GM18873 (cell line): ENCODE data around the gene KRTAP9-9.
"Not testable (repeated sequence)": the region's sequence is repeated elsewhere in the genome, so short reads cannot be mapped to it uniquely, and the experiment has no call there.

Source experiments
- ATAC-seq: cut with Tn5 transposase; IDR thresholded peaks from one replicate; pipeline ENCODE4 v1.9.1; 2021; ENCODE audit warnings: mild to moderate bottlenecking, moderate library complexity, moderate number of reproducible peaks; ENCODE audit not compliant: unreplicated experiment, low FRiP score

The KRTAP9-9 gene

DNA sequence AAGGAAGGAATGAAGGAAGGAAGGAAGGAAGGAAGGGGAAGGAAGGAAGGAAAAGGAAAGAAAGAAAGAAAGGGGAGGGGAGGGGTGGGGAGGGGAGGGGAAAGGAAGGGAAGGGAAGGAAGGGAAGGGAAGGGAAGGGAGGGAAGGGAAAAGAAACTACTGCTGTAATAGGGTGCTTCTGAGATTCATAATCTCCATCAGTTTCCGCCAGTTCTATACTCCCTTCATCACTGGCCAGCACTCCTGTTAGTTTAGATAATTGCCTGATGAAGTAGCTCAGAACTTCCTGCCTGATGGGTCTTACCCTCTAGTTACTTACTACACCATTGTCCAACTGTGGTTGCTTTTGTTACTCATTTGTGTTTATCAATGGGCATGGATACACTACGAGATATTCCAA, 8.0 kb downstream of the KRTAP9-9 start:
- no peak for ATAC-seq

DNA sequence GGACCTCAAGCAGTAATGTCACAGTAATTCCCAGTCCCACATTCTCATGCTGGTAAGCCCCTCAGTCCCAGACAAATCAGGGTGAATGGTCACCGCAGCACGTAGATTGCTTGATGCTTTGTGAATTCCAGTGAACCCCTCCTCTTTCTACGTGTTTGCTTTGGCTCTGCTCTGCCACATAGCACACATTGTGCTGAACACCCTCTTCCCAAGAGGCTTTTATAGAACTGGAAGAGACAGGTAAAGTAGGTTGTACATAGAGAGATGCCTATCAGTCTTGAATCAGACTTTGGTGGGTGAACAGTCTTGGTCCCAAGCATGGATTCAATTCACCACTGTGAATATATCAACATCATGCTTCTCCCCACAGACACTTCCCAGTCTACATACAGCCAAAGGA, 9.4 kb downstream of the KRTAP9-9 start:
- no peak for ATAC-seq

DNA sequence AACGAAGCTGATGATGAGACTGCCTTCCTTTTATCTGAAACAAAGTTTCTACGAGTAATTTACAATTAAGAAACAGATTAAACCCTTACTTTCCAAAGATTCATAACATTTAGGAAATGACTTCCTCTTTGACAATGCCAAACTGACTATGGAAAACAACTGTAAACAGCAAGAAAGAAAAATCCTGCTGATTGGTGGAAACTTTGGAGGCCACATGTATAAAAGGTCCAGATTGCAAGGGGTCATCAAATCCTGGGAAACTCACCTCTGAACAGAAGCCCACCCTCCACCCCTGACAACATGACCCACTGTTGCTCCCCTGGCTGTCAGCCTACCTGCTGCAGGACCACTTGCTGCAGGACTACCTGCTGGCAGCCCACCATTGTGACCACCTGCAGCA, 9.9 kb downstream of the KRTAP9-9 start, which contains the start of gene KRTAP9-6:
KRTAP9-6 (plus strand) TSS at position 301 of the 400 bp plus-strand sequence; CDS start at position 301, 0 bp downstream.
- no peak for ATAC-seq

DNA sequence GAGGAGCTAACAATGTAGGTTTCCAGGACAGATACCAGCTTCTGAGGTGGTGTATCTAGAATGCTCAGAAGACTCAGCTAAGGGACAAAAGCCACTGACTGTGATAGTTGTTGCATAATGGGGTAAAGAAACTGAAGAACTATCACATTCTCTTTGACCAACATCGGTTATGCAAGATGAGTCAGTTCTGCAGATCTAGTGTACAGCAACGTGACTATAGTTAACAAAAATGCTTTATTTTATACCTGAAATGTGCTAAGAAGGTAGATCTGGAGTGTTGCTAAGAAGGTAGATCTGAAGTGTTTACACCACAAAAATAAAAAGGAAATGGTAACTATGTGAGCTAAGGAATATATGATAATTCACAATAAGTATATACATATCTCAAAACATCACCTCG, 12.5 kb downstream of the KRTAP9-9 start:
- ATAC-seq, result no peak

DNA sequence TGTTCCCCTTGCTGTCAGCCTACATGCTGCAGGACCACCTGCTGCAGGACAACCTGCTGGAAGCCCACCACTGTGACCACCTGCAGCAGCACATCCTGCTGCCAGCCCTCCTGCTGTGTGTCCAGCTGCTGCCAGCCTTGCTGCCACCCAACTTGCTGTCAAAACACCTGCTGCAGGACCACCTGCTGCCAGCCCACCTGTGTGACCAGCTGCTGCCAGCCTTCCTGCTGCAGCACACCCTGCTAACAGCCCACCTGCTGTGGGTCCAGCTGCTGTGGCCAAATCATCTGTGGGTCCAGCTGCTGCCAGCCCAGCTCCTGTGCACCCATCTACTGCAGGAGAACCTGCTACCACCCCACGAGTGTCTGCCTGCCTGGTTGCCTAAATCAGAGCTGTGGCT, 16.1 kb downstream of the KRTAP9-9 start:
- not testable (repeated sequence) for ATAC-seq

DNA sequence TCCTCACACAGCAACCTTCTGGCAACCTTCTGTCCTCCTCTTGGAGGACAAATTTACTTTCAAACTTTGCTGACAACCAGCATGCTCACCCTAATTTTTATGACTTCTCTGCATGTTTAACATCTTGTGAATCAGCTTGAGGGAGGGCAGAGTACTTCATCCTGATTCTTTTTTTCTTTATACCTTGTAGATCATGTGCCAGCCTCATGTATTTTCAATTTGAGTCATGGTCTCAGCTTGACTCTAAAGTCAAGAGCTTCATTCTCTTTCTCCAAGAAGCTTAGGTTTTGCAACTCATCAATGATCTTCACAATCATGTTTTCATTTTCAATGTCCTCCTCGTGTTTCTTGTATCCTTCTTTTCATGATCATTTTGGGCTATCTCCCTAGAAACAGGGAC, 16.7 kb downstream of the KRTAP9-9 start:
- no peak for ATAC-seq

DNA sequence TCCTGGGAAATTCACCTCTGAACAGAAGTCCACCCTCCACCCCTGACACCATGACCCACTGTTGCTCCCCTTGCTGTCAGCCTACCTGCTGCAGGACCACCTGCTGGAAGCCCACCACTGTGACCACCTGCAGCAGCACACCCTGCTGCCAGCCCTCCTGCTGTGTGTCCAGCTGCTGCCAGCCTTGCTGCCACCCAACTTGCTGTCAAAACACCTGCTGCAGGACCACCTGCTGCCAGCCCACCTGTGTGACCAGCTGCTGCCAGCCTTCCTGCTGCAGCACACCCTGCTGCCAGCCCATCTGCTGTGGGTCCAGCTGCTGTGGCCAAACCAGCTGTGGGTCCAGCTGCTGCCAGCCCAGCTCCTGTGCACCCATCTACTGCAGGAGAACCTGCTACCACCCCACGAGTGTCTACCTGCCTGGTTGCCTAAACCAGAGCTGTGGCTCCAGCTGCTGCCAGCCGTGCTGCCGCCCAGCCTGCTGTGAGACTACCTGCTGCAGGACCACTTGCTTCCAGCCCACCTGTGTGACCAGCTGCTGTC, 20.5 kb downstream of the KRTAP9-9 start, which contains the start of gene KRTAP9-7:
KRTAP9-7 (plus strand) TSS at position 51 of the 543 bp plus-strand sequence; CDS start at position 51, 0 bp downstream.
- ATAC-seq, result not testable (repeated sequence)

DNA sequence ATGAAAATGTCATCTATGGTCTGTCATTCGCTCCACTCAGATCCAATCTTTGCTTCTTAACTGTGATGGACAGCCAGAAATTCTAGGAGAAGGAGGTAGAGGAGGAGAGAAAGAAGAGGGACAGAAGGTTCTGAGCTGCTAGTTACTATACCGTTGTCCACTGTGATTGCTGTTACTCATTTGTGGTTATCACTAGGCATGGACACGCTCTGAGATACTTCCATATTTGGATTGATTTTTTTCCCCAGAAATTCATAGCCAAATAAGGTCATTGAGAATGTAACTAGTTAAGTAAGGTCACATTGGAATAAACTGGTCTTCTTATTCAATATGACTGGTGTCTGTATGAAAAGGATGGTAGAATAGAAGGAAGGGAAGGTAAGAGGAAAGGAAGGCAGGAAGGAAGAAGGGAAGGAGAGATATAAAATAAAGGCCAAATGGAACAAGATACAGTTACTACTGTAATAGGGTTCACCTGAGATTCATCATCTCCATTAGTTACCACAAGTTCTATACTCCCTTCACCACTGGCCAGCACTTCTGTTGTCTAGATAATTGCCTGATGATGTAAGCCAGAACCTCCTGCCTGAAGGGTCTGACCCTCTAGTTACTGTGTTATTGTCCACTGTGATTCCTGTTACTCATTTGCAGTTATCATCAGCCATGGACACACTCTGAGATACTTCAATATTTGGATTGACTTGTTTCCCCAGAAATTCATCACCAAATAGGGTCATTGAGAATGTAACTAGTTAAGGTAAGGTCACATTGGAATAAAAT, 23.2 kb downstream of the KRTAP9-9 start:
- ATAC-seq, result no peak

DNA sequence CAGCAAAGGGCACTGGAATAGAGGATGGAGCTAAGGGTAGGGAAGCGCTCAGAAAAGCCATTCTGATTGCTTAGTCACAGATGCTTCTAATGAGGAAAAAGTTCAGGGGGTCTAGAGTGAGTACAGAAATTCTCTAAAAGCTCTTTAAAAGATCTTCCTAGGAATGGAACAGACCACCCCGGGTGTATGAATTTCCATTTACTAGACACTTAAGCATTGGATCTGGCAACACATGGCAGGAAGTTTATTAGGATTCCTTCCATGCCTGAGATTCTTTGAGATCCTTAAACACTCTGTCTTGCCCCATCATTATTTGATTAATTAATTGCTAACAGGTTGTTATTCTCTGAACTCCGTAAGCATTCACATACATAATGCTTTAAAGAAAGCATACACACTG, 28.9 kb downstream of the KRTAP9-9 start:
- ATAC-seq, result no peak

DNA sequence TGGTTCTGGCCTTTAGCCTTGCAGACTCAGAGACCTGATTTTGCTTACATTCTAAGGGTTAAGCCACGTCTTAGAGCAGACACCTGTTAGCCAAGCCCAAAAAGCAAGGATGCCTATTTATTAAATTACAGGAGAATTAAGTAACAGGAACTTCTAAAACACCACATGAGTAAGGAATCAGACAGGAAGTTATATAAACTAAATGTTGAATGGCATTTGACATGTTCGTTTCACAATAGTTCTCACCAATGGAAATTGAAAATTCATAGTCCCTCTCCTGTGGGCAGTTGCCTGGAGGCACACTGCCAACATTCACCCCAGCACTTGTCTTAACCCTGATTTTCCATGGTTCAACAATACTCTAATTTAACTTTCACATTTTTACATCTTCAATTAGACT, 29.4 kb downstream of the KRTAP9-9 start:
- no peak for ATAC-seq

DNA sequence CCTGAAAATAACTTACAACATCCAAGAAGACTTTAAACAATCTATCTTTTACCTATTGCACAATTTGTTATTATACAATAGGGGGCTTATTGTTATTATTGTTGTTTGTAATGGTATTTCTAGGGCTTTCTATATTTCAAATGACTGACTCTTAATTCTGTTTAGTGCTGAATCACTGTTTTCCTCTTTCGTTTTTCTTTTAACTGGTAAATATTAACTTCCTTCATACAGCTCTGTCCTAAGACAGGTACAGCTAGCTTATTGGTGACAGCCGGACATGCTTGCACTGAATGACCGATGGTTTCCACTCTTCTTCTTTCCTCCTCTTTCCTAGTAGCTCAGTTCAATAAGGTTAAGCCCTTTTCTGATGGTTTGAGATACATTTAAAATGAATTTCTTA, 31.9 kb downstream of the KRTAP9-9 start:
- no peak for ATAC-seq

DNA sequence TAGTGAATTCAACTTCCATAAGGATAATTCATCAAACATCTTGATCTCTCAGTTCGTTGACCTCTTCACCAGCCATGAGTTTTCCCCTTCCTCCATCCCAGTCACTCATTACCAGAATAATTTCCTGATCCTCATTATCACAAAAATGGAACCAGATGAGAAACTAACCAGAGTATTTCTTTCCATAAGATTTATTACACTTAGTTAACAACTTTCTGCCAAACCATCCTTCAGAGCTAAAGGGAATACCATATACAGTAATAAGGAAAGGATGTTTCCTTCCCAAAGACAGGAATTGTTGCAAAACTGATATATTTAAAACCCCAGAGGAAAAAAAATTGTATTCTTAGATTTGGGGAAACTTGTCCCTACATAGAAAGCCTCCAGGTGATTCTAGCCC, 38.8 kb downstream of the KRTAP9-9 start:
- no peak for ATAC-seq

DNA sequence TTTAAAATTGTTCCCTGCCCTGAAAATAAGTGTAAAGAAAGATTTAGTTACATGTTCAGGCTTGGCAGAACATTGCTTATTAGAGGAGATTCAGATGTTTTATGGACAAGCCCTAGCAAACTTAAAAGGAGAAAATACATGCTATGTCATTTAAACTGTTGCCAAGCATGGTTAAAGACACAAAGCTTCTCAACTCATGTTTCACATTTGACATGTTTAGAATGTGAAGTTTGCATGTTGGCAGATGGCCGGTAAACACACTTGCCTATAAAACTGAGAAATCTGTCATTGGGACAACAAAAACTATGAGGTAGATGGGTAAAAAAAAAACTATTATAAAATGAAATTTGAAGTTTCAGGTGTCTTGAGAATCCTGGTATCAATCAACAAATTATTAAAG, 41.7 kb downstream of the KRTAP9-9 start:
- no peak for ATAC-seq

DNA sequence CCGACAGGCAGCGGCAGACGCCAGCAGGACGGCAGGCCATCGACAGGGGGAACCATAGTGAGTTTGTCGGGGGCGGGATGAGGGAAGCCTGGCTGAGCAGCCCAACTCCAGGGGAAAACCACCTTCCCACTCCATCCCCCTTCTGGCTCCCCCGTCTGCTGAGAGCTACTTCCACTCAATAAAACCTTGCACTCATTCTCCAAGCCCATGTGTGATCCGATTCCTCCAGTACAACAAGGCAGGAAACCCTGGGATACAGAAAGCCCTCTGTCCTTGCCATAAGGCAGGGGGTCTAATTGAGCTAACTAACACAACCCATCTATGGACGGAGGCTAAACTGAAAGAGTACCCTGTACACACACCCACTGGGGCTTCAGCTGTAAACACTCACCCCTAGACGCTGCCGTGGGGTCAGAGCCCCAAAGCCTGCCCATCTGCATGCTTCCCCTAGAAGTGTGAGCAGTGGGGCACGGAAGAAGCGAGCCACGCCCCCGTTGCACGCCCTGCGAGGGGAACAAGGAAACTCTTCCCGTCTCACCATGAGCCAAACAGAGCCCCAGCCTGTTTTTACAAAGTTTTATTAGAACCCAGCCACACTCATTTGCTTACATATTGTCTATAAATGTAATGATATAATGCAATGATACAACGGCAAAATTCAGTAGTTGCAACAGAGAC, 43.4 kb downstream of the KRTAP9-9 start:
- no peak for ATAC-seq

DNA sequence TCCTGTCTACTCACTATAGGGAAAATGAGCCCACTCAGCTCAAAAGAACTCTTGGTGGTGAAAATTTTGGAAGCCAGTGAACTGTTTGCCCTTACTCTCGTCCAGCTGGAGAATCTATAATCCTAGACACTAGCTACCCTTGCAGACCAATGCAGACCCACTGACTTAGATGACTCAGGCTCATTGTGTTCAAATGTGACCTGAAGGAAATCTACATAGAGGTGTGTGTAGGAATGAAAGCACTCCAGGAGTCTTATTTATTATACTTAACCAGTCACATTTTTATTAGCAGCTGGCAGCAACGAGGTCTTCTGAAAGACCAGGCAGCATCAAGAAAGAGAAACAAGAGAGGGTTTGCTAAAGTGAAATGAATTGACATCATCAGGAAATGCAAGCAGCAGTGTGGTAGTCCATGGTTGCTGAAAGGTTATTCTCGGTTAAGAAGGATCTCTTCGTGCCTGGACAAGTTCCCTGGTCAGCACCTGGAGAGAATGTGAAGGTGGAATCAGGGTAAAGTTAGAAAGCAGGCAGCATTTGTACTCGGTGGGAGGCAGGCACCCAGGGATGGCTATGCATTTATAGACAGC, 46.1 kb downstream of the KRTAP9-9 start:
- no peak for ATAC-seq

DNA sequence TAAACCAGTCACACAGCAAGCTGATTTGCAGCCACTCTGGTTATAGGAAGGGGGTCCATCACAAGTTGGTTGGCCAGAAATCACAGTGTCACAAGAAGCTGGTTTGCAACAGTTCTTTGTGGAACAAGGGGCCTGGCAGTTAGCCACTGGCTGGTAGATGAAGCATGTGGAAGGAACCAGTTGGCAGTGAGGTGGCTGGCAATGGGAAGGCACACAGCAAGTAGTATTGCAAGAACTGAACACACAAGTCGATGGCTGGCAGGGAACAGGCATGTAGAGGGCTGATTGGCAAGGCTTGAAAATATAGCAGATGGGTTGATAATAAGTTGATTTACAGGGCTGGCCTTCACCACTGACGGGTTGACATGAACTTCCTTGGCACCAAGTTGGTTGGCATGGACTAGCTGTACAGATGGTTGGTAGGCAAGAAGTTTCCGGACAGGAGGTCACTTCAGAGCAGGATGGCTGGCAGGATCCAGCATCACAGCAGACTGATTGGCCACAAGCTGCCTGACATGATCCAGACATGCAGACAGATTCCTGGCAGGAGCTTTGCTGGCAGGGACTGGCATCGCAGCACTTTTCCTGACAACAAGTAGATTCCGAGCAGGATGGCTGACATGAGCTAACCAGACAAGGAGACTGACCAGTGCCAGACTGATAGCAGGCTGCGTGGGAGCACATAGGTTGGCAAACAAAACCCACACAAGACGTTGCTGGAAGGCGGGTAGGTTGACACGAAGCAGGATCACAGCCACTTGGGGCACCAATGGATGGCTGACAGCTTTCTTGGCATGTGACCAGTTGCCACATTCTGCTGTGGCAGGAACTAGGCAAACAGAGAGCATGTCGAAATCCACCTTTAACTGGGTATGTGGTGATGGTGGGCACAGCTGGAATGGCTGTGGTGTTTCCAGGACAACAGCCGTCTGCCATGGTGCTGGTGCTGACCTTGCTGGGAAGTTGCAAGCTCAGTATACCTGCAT, 47.0 kb downstream of the KRTAP9-9 start, which contains the start of gene KRTAP29-1:
KRTAP29-1 (minus strand) TSS at position 936 of the 986 bp plus-strand sequence; CDS start at position 936, 0 bp downstream.
- no peak for ATAC-seq

DNA sequence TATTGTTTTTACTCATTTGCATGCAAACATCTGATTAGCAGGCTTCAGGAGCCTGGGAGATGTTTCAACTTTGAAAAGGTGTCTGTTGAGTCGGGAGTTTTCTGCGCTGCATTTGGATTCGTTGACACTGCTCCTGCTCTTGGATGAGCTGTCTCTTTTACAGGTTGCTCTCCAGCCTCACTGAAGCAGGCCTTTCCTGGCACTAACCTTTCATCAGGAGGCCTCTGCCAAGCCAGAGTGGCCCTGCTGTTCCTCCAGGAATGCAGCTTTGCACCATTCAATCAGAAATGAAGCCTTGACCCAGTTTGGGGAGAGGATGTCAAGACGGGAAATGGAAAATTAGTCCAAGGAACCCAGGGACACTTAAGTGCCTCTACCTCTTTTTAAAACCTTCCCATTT, 47.8 kb downstream of the KRTAP9-9 start:
- ATAC-seq, result no peak

DNA sequence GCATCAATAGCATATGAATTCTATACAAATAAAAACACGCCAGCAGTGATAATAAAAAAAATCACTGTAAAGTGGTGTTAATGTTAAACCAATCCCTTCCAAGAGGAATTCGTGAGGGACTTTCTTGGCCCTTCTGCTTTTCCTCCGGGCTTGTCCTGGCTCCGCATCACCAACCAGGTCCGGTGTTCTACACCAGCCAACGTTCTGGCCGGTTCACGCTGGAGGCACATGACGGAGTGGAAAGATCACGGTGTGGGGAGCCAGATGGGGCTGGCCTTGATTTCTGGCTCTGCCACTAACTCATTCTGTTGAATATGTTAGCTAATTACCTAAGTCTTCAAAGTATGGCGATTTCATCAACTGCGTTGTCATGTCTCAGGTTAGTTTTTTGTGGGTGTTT, 48.9 kb downstream of the KRTAP9-9 start:
- ATAC-seq, result no peak
